OCI-LY1 (cell line): Measurements from ENCODE around the gene C6orf136.

Experiments
- H2AFZ ChIP-seq: fragments of 200-600 bp; sonication (generic), shearing (Covaris generic); 2 replicates; pipeline ENCODE4 v1.6.0; 2014; ENCODE audit warnings: antibody characterized with exemption, mild to moderate bottlenecking, low read length
- H3F3A ChIP-seq: fragments of 200-600 bp; sonication (generic), shearing (Covaris generic); 2 replicates; pipeline ENCODE4 v1.6.0; 2014; ENCODE audit warnings: mild to moderate bottlenecking, antibody characterized with exemption, low read length, moderate library complexity; ENCODE audit not compliant: insufficient read depth
- H3K27ac ChIP-seq: fragments of 200-600 bp; sonication (generic); 2 replicates; pipeline ENCODE4 v1.5.1; 2014; ENCODE audit warnings: low read length, mixed run types, mild to moderate bottlenecking, low read depth; ENCODE audit not compliant: poor library complexity, severe bottlenecking
- H3K27me3 ChIP-seq: fragments of 200-600 bp; sonication (generic); 2 replicates; pipeline ENCODE4 v1.6.0; 2014; ENCODE audit warnings: antibody characterized with exemption, mild to moderate bottlenecking, low read length, moderate library complexity; ENCODE audit not compliant: insufficient read depth
- H3K36me3 ChIP-seq: fragments of 200-600 bp; sonication (generic); 2 replicates; pipeline ENCODE4 v1.6.1; 2014; ENCODE audit warnings: mild to moderate bottlenecking, antibody characterized with exemption, low read length, moderate library complexity, mixed read lengths; ENCODE audit not compliant: insufficient read depth
- H3K4me1 ChIP-seq: fragments of 200-600 bp; sonication (generic); 2 replicates; pipeline ENCODE4 v1.5.1; 2014; ENCODE audit warnings: mild to moderate bottlenecking, low read length, moderate library complexity; ENCODE audit not compliant: insufficient read depth, severe bottlenecking
- H3K4me2 ChIP-seq: fragments of 200-600 bp; sonication (generic), shearing (Covaris generic); 2 replicates; pipeline ENCODE4 v1.6.1; 2014; ENCODE audit warnings: low read length
- H3K4me3 ChIP-seq: fragments of 200-600 bp; sonication (generic); 2 replicates; pipeline ENCODE4 v1.5.1; 2014; ENCODE audit warnings: low read length, low read depth, mild to moderate bottlenecking, mixed read lengths; ENCODE audit not compliant: poor library complexity, severe bottlenecking
- H3K79me2 ChIP-seq: fragments of 200-600 bp; shearing (Covaris generic); 2 replicates; pipeline ENCODE4 v1.6.1; 2016; ENCODE audit warnings: mixed run types, low read length, mixed read lengths; ENCODE audit not compliant: insufficient read depth
- H3K9ac ChIP-seq: fragments of 200-600 bp; sonication (generic), shearing (Covaris generic); 2 replicates; pipeline ENCODE4 v1.6.1; 2014; ENCODE audit warnings: mild to moderate bottlenecking, low read length, mixed read lengths
- H3K9me2 ChIP-seq: fragments of 200-600 bp; sonication (generic), shearing (Covaris generic); 2 replicates; pipeline ENCODE4 v1.6.1; 2014; ENCODE audit warnings: low read depth, mild to moderate bottlenecking, low read length, mixed read lengths
- H3K9me3 ChIP-seq: fragments of 200-600 bp; shearing (Covaris generic); 2 replicates; pipeline ENCODE4 v1.6.1; 2014; ENCODE audit warnings: low read length, mixed read lengths
- H4K20me1 ChIP-seq: fragments of 200-600 bp; sonication (generic), shearing (Covaris generic); 2 replicates; pipeline ENCODE4 v1.6.0; 2016; ENCODE audit warnings: mild to moderate bottlenecking, low read length; ENCODE audit not compliant: insufficient read depth
- EZH2 ChIP-seq: fragments of 200-600 bp; sonication (generic), shearing (Covaris generic); IDR thresholded peaks from 2 replicates; pipeline ENCODE4 v1.8.0; 2017; ENCODE audit warnings: borderline replicate concordance, mixed run types, mild to moderate bottlenecking, antibody characterized with exemption, low read length, moderate library complexity, mixed read lengths
- TF ChIP-seq, protein P1 (sequence below): fragments of 200-600 bp; sonication (generic), shearing (Covaris generic); IDR thresholded peaks from 2 replicates; pipeline ENCODE4 v1.5.1; 2017; ENCODE audit warnings: mild to moderate bottlenecking, antibody characterized with exemption, low read length, moderate library complexity, mixed read lengths

C6orf136 gene

GRCh38 chr6:30599625-30600324, 47.2 kb upstream of the C6orf136 start:
- Histone ChIP-seq H3K4me1 (no peaks in the 10 kb centered on the region), H3K36me3 (peaks cover 57% of the 10 kb centered on the region), H2AFZ (no peak overlapping the region), H3K9ac (no peak overlapping the region), H4K20me1 (no peaks in the 10 kb centered on the region), H3K4me3 (no peak overlapping the region), H3K79me2 (no peaks in the 10 kb centered on the region), H3K9me2 (no peaks in the 10 kb centered on the region), H3F3A (peaks cover 20% of the 10 kb centered on the region), H3K27ac (no peak overlapping the region), H3K9me3 (no peaks in the 10 kb centered on the region), H3K4me2 (no peak overlapping the region), H3K27me3 (no peaks in the 10 kb centered on the region)
- TF ChIP-seq EZH2: no peak
- TF ChIP-seq, protein P1, sequence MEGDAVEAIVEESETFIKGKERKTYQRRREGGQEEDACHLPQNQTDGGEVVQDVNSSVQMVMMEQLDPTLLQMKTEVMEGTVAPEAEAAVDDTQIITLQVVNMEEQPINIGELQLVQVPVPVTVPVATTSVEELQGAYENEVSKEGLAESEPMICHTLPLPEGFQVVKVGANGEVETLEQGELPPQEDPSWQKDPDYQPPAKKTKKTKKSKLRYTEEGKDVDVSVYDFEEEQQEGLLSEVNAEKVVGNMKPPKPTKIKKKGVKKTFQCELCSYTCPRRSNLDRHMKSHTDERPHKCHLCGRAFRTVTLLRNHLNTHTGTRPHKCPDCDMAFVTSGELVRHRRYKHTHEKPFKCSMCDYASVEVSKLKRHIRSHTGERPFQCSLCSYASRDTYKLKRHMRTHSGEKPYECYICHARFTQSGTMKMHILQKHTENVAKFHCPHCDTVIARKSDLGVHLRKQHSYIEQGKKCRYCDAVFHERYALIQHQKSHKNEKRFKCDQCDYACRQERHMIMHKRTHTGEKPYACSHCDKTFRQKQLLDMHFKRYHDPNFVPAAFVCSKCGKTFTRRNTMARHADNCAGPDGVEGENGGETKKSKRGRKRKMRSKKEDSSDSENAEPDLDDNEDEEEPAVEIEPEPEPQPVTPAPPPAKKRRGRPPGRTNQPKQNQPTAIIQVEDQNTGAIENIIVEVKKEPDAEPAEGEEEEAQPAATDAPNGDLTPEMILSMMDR: no peak

DNA sequence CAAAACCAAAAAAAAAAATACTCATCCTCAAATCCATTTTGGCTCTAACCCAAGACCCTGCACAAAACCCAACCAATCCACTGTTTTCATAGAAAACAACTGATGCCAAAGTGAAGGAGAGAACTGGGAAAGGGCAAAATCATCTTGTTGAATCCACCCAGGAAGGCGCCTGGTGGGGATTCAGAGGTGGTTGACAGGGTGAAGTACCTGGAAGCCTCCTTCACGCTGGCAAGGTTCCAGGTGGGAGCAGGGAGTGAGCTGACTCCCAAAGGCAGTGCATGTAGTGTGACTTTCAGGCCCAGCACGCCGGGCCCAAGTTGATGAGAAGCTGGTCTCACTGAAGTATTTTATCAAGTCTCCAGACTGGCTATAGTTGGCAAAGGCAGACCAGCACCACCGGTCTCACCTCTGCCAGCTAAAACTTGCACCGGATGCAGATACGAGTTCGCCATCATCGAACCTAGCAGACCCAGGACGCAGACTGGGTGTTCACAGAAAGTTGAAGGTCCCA, 46.4 kb upstream of the C6orf136 start:
- Histone ChIP-seq H3K79me2 (no peaks in the 10 kb centered on the region), H3K4me1 (no peaks in the 10 kb centered on the region), H3K4me3 (no peak overlapping the region), H3K9me3 (no peaks in the 10 kb centered on the region), H2AFZ (no peak overlapping the region), H4K20me1 (no peaks in the 10 kb centered on the region), H3F3A (peaks cover 20% of the 10 kb centered on the region), H3K27ac (no peak overlapping the region), H3K4me2 (no peak overlapping the region), H3K9ac (no peak overlapping the region), H3K9me2 (no peaks in the 10 kb centered on the region), H3K36me3 (peaks cover 62% of the 10 kb centered on the region), H3K27me3 (no peaks in the 10 kb centered on the region)
- no peak for TF ChIP-seq EZH2
- TF ChIP-seq, protein P1: no peak

DNA sequence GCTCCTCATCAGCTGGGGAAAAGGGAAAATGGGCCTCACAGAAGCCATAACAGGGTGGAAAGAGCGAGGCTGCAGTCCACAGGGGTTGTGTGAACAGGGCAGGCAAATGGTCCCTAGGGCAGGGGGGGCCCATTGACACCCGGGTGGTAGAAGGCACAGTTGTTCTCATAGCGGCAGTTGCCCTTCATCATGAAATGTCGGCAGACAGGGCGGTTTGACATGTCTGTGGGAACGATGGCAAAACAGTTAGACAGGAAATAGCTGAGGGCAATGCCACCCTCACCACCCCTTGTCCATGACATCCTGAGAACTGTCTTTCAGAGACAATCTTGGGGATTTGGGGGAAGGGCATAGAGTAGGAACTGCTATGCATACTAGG, 45.5 kb upstream of the C6orf136 start:
- peaks cover 71% of the 10 kb centered on the region for H3K36me3 ChIP-seq
- H3F3A ChIP-seq: peaks cover 20% of the 10 kb centered on the region
- H3K4me1 ChIP-seq: no peaks in the 10 kb centered on the region
- H3K27ac ChIP-seq: no peak overlapping the region
- H4K20me1 ChIP-seq: no peaks in the 10 kb centered on the region
- no peaks in the 10 kb centered on the region for H3K9me2 ChIP-seq
- H3K4me2 ChIP-seq: no peak overlapping the region
- H3K9ac ChIP-seq: no peak overlapping the region
- H2AFZ ChIP-seq: no peak overlapping the region
- no peaks in the 10 kb centered on the region for H3K79me2 ChIP-seq
- no peak for TF ChIP-seq EZH2
- TF ChIP-seq, protein P1: no peak
- no peaks in the 10 kb centered on the region for H3K9me3 ChIP-seq
- no peak overlapping the region for H3K4me3 ChIP-seq
- H3K27me3 ChIP-seq: no peaks in the 10 kb centered on the region
